OCI-LY1 (cell line): Measurements from ENCODE around the gene PRPF31.
A peak's percentile ranks its signal among the peaks of the same experiment; 100 is the strongest.

Experiments used
- H2AFZ ChIP-seq: fragments of 200-600 bp; sonication (generic), shearing (Covaris generic); 2 replicates; pipeline ENCODE4 v1.6.0; 2014; ENCODE audit warnings: antibody characterized with exemption, mild to moderate bottlenecking, low read length
- H3F3A ChIP-seq: fragments of 200-600 bp; sonication (generic), shearing (Covaris generic); 2 replicates; pipeline ENCODE4 v1.6.0; 2014; ENCODE audit warnings: mild to moderate bottlenecking, antibody characterized with exemption, low read length, moderate library complexity; ENCODE audit not compliant: insufficient read depth
- H3K27ac ChIP-seq: fragments of 200-600 bp; sonication (generic); 2 replicates; pipeline ENCODE4 v1.5.1; 2014; ENCODE audit warnings: low read length, mixed run types, mild to moderate bottlenecking, low read depth; ENCODE audit not compliant: poor library complexity, severe bottlenecking
- H3K27me3 ChIP-seq: fragments of 200-600 bp; sonication (generic); 2 replicates; pipeline ENCODE4 v1.6.0; 2014; ENCODE audit warnings: antibody characterized with exemption, mild to moderate bottlenecking, low read length, moderate library complexity; ENCODE audit not compliant: insufficient read depth
- H3K36me3 ChIP-seq: fragments of 200-600 bp; sonication (generic); 2 replicates; pipeline ENCODE4 v1.6.1; 2014; ENCODE audit warnings: mild to moderate bottlenecking, antibody characterized with exemption, low read length, moderate library complexity, mixed read lengths; ENCODE audit not compliant: insufficient read depth
- H3K4me1 ChIP-seq: fragments of 200-600 bp; sonication (generic); 2 replicates; pipeline ENCODE4 v1.5.1; 2014; ENCODE audit warnings: mild to moderate bottlenecking, low read length, moderate library complexity; ENCODE audit not compliant: insufficient read depth, severe bottlenecking
- H3K4me2 ChIP-seq: fragments of 200-600 bp; sonication (generic), shearing (Covaris generic); 2 replicates; pipeline ENCODE4 v1.6.1; 2014; ENCODE audit warnings: low read length
- H3K4me3 ChIP-seq: fragments of 200-600 bp; sonication (generic); 2 replicates; pipeline ENCODE4 v1.5.1; 2014; ENCODE audit warnings: low read length, low read depth, mild to moderate bottlenecking, mixed read lengths; ENCODE audit not compliant: poor library complexity, severe bottlenecking
- H3K79me2 ChIP-seq: fragments of 200-600 bp; shearing (Covaris generic); 2 replicates; pipeline ENCODE4 v1.6.1; 2016; ENCODE audit warnings: mixed run types, low read length, mixed read lengths; ENCODE audit not compliant: insufficient read depth
- H3K9ac ChIP-seq: fragments of 200-600 bp; sonication (generic), shearing (Covaris generic); 2 replicates; pipeline ENCODE4 v1.6.1; 2014; ENCODE audit warnings: mild to moderate bottlenecking, low read length, mixed read lengths
- H3K9me2 ChIP-seq: fragments of 200-600 bp; sonication (generic), shearing (Covaris generic); 2 replicates; pipeline ENCODE4 v1.6.1; 2014; ENCODE audit warnings: low read depth, mild to moderate bottlenecking, low read length, mixed read lengths
- H3K9me3 ChIP-seq: fragments of 200-600 bp; shearing (Covaris generic); 2 replicates; pipeline ENCODE4 v1.6.1; 2014; ENCODE audit warnings: low read length, mixed read lengths
- H4K20me1 ChIP-seq: fragments of 200-600 bp; sonication (generic), shearing (Covaris generic); 2 replicates; pipeline ENCODE4 v1.6.0; 2016; ENCODE audit warnings: mild to moderate bottlenecking, low read length; ENCODE audit not compliant: insufficient read depth
- EZH2 ChIP-seq: fragments of 200-600 bp; sonication (generic), shearing (Covaris generic); IDR thresholded peaks from 2 replicates; pipeline ENCODE4 v1.8.0; 2017; ENCODE audit warnings: borderline replicate concordance, mixed run types, mild to moderate bottlenecking, antibody characterized with exemption, low read length, moderate library complexity, mixed read lengths
- TF ChIP-seq, protein P1 (sequence below): fragments of 200-600 bp; sonication (generic), shearing (Covaris generic); IDR thresholded peaks from 2 replicates; pipeline ENCODE4 v1.5.1; 2017; ENCODE audit warnings: mild to moderate bottlenecking, antibody characterized with exemption, low read length, moderate library complexity, mixed read lengths

PRPF31 gene

DNA sequence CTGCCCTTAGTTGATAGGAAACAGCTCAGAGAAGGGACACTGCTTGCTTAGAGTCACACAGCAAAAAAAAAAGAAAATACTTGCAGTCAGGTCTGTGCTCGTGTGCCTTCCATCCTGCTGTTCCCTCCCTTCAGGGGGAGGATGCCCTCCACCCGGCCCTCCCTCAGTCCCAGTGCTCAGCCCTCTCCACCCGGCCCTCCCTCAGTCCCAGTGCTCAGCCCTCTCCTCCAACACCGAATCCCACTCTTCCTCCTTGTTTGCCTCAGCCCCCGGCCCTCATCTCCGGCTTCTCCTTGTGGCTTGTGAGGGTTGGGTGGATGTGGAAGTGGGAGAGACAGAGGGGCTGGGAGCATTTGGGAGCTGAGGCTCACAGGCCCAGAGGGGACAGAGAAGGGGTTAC is 5.9 kb upstream of the PRPF31 start:
- TF ChIP-seq, protein P1, sequence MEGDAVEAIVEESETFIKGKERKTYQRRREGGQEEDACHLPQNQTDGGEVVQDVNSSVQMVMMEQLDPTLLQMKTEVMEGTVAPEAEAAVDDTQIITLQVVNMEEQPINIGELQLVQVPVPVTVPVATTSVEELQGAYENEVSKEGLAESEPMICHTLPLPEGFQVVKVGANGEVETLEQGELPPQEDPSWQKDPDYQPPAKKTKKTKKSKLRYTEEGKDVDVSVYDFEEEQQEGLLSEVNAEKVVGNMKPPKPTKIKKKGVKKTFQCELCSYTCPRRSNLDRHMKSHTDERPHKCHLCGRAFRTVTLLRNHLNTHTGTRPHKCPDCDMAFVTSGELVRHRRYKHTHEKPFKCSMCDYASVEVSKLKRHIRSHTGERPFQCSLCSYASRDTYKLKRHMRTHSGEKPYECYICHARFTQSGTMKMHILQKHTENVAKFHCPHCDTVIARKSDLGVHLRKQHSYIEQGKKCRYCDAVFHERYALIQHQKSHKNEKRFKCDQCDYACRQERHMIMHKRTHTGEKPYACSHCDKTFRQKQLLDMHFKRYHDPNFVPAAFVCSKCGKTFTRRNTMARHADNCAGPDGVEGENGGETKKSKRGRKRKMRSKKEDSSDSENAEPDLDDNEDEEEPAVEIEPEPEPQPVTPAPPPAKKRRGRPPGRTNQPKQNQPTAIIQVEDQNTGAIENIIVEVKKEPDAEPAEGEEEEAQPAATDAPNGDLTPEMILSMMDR: no peak
- no peak for TF ChIP-seq EZH2
- no peaks in the 10 kb centered on the region for H4K20me1 ChIP-seq

DNA sequence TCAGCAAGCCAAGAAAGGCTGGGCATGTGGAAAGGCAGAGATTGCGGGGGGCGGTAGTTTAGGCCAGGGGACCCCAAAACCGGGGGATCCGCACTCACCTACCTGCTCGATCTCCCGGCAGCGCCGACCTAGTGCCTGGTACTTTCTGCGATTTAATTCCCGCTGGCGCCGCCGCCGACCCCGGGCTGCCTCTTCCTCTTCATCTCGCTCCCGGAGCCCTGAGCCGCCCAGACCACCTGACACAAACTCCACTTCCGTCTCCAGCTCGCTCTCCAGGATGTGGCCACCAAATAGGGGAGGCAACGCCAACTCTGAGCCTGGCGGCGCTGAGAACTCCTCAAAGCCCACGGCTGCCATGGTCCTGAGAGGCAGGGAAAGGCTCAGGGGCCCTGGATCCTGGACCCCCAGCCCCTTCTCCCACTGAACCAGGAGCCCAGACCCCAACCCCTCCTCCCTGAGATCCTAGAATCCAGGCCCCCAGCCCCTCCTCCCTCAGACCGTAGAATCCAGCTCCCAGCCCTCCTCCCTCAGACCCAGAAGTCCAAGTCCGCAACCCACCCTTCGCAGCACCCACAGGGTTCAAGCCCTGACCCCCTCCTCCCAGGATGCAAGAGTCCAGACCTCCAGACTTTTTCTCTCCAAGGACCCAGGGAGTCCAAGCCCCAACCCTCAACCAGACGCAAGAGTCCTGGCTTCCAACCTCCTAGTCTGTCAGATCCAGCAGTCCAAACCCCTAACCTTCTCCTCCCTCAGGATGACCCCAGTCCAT is 1.0 kb upstream of the PRPF31 start:
- Histone ChIP-seq H2AFZ (no peak overlapping the region), H3K9me2 (no peaks in the 10 kb centered on the region), H3K36me3 (peaks cover 29% of the 10 kb centered on the region), H3K27me3 (no peaks in the 10 kb centered on the region), H3K79me2 (peaks cover 11% of the 10 kb centered on the region), H3K4me1 (peaks cover 20% of the 10 kb centered on the region), H3K9ac (peak overlapping the region; percentile 77), H3F3A (no peaks in the 10 kb centered on the region), H3K4me2 (peak overlapping the region; percentile 86), H3K27ac (peak overlapping the region; percentile 69), H4K20me1 (no peaks in the 10 kb centered on the region), H3K9me3 (no peaks in the 10 kb centered on the region), H3K4me3 (peak overlapping the region; percentile 87)
- TF ChIP-seq, protein P1: no peak
- TF ChIP-seq EZH2: no peak

More for the DNA sequence above, 5.9 kb upstream of the PRPF31 start:
- H3K4me3 ChIP-seq: no peak overlapping the region
- no peaks in the 10 kb centered on the region for H3K9me3 ChIP-seq
- H3K36me3 ChIP-seq: peaks cover 58% of the 10 kb centered on the region
- H3K9me2 ChIP-seq: no peaks in the 10 kb centered on the region
- H3K27ac ChIP-seq: no peak overlapping the region
- H2AFZ ChIP-seq: no peak overlapping the region
- no peak overlapping the region for H3K9ac ChIP-seq
- H3F3A ChIP-seq: no peaks in the 10 kb centered on the region
- H3K79me2 ChIP-seq: no peaks in the 10 kb centered on the region
- H3K4me1 ChIP-seq: peaks cover 8% of the 10 kb centered on the region
- H3K27me3 ChIP-seq: no peaks in the 10 kb centered on the region
- H3K4me2 ChIP-seq: no peak overlapping the region

DNA sequence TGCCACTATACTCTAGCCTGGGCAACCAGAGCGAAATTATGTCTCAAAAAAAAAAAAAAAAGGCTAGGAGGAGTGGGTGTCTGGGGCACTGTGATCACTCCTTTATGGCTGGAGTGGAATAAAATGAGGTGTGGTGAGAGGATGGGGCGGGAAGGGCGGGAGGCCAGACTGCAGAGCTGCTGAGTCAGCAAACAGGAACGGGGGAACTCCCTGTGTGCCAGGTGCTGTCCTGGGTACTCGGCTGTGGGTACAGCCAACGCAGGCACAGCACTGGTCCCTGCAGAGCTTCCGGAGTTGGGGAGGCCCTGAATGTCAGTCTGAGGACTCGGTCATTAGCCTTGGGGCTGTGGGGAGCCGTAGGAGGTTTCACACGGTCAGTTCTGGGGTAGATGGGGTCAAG is 5.7 kb downstream of the PRPF31 start:
- TF ChIP-seq, protein P1: no peak
- TF ChIP-seq EZH2: no peak
- peaks cover 9% of the 10 kb centered on the region for H3K4me1 ChIP-seq
- H3K27me3 ChIP-seq: no peaks in the 10 kb centered on the region
- no peak overlapping the region for H2AFZ ChIP-seq
- no peak overlapping the region for H3K4me2 ChIP-seq
- no peaks in the 10 kb centered on the region for H3F3A ChIP-seq
- H3K9me2 ChIP-seq: no peaks in the 10 kb centered on the region
- H3K9me3 ChIP-seq: no peaks in the 10 kb centered on the region
- no peak overlapping the region for H3K27ac ChIP-seq
- no peak overlapping the region for H3K4me3 ChIP-seq
- peaks cover 75% of the 10 kb centered on the region for H3K36me3 ChIP-seq
- peaks cover 7% of the 10 kb centered on the region for H3K79me2 ChIP-seq
- no peaks in the 10 kb centered on the region for H4K20me1 ChIP-seq
- no peak overlapping the region for H3K9ac ChIP-seq
